ENCODE data around the gene FBXO42. TPM values are rescaled to one million over a fixed set of nuclear protein-coding genes. Genes with fewer than 3 reads are reported as not detected.

FBXO42 gene
- total and polyA plus RNA-seq, 9 of the 15 experiments (the other 6 are each of a cell fraction or from before 2014, with no cell fraction given): 7.2 to 24.8 (median 17.4) TPM

DNA sequence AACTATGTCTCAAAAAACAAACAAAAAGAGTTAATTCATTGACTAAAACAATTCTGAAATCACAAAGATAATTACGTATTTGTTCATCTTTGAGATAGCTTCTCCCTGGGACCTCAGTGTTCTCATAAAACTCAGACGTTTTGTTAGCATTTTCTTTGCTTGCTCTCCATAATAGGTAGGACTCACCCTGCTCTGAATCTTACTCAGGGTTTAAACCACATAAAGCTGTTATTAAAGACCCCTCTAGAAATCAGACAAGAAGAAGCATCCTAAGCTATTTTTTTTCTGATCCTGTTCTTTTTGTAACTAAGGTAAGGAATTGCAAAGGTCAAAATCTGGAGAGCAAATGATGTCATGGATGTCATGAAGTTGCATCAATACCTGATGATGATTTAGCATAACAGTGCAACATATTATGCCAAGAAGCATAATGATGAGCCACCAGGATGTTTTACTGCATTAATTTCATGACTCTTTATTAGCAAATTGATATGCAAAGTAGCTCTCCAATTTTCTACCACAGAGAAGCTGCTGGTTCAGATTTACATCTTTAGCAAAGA lies 2.4 kb downstream of the FBXO42 start (continued):
- TF ChIP-seq ZNF444 (CRISPR knock-in tag; IDR thresholded peaks at IDR 0.05) (no peak), C11orf30 (IDR thresholded peaks at IDR 0.05; ENCODE audit: low read depth) (peak; percentile 85), POLR3A (IDR thresholded peaks at IDR 0.05; ENCODE audit: borderline replicate concordance, extremely low read depth, insufficient read depth, insufficient read length) (no peak), CTBP1 (IDR thresholded peaks at IDR 0.05; ENCODE audit: borderline replicate concordance) (0 out of 2 replicates have a peak, but pooled peaks have one; percentile 33), ZNF551 (CRISPR knock-in tag; IDR thresholded peaks at IDR 0.05) (no peak), SUPT5H (IDR thresholded peaks at IDR 0.05) (no peak), ZNF77 (CRISPR knock-in tag; IDR thresholded peaks at IDR 0.05) (no peak), TEAD2 (tag; IDR thresholded peaks at IDR 0.05) (no peak), POLR2B (IDR thresholded peaks at IDR 0.05; ENCODE audit: low read depth, partially characterized antibody) (no peak), GABPB2 (CRISPR knock-in tag; conservative IDR thresholded peaks at IDR 0.05) (no peak), RNF2 (IDR thresholded peaks at IDR 0.05) (no peak), SIN3A (IDR thresholded peaks at IDR 0.05; ENCODE audit: borderline replicate concordance in 2 of 2, control insufficient read depth in 1 of 2, low read depth in 2 of 2, low read length in 2 of 2) (no peak)
- TF ChIP-seq, protein P1, sequence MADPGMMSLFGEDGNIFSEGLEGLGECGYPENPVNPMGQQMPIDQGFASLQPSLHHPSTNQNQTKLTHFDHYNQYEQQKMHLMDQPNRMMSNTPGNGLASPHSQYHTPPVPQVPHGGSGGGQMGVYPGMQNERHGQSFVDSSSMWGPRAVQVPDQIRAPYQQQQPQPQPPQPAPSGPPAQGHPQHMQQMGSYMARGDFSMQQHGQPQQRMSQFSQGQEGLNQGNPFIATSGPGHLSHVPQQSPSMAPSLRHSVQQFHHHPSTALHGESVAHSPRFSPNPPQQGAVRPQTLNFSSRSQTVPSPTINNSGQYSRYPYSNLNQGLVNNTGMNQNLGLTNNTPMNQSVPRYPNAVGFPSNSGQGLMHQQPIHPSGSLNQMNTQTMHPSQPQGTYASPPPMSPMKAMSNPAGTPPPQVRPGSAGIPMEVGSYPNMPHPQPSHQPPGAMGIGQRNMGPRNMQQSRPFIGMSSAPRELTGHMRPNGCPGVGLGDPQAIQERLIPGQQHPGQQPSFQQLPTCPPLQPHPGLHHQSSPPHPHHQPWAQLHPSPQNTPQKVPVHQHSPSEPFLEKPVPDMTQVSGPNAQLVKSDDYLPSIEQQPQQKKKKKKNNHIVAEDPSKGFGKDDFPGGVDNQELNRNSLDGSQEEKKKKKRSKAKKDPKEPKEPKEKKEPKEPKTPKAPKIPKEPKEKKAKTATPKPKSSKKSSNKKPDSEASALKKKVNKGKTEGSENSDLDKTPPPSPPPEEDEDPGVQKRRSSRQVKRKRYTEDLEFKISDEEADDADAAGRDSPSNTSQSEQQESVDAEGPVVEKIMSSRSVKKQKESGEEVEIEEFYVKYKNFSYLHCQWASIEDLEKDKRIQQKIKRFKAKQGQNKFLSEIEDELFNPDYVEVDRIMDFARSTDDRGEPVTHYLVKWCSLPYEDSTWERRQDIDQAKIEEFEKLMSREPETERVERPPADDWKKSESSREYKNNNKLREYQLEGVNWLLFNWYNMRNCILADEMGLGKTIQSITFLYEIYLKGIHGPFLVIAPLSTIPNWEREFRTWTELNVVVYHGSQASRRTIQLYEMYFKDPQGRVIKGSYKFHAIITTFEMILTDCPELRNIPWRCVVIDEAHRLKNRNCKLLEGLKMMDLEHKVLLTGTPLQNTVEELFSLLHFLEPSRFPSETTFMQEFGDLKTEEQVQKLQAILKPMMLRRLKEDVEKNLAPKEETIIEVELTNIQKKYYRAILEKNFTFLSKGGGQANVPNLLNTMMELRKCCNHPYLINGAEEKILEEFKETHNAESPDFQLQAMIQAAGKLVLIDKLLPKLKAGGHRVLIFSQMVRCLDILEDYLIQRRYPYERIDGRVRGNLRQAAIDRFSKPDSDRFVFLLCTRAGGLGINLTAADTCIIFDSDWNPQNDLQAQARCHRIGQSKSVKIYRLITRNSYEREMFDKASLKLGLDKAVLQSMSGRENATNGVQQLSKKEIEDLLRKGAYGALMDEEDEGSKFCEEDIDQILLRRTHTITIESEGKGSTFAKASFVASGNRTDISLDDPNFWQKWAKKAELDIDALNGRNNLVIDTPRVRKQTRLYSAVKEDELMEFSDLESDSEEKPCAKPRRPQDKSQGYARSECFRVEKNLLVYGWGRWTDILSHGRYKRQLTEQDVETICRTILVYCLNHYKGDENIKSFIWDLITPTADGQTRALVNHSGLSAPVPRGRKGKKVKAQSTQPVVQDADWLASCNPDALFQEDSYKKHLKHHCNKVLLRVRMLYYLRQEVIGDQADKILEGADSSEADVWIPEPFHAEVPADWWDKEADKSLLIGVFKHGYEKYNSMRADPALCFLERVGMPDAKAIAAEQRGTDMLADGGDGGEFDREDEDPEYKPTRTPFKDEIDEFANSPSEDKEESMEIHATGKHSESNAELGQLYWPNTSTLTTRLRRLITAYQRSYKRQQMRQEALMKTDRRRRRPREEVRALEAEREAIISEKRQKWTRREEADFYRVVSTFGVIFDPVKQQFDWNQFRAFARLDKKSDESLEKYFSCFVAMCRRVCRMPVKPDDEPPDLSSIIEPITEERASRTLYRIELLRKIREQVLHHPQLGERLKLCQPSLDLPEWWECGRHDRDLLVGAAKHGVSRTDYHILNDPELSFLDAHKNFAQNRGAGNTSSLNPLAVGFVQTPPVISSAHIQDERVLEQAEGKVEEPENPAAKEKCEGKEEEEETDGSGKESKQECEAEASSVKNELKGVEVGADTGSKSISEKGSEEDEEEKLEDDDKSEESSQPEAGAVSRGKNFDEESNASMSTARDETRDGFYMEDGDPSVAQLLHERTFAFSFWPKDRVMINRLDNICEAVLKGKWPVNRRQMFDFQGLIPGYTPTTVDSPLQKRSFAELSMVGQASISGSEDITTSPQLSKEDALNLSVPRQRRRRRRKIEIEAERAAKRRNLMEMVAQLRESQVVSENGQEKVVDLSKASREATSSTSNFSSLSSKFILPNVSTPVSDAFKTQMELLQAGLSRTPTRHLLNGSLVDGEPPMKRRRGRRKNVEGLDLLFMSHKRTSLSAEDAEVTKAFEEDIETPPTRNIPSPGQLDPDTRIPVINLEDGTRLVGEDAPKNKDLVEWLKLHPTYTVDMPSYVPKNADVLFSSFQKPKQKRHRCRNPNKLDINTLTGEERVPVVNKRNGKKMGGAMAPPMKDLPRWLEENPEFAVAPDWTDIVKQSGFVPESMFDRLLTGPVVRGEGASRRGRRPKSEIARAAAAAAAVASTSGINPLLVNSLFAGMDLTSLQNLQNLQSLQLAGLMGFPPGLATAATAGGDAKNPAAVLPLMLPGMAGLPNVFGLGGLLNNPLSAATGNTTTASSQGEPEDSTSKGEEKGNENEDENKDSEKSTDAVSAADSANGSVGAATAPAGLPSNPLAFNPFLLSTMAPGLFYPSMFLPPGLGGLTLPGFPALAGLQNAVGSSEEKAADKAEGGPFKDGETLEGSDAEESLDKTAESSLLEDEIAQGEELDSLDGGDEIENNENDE (IDR thresholded peaks at IDR 0.05; ENCODE audit: low read depth, low read length): no peak
- TF ChIP-seq, protein P2, sequence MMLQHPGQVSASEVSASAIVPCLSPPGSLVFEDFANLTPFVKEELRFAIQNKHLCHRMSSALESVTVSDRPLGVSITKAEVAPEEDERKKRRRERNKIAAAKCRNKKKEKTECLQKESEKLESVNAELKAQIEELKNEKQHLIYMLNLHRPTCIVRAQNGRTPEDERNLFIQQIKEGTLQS (IDR thresholded peaks at IDR 0.05): peak; percentile 97
- TF ChIP-seq, protein P2 (CRISPR knock-in tag; conservative IDR thresholded peaks at IDR 0.05): no peak
- TF ChIP-seq, protein P3, sequence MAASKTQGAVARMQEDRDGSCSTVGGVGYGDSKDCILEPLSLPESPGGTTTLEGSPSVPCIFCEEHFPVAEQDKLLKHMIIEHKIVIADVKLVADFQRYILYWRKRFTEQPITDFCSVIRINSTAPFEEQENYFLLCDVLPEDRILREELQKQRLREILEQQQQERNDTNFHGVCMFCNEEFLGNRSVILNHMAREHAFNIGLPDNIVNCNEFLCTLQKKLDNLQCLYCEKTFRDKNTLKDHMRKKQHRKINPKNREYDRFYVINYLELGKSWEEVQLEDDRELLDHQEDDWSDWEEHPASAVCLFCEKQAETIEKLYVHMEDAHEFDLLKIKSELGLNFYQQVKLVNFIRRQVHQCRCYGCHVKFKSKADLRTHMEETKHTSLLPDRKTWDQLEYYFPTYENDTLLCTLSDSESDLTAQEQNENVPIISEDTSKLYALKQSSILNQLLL (CRISPR knock-in tag; IDR thresholded peaks at IDR 0.05; ENCODE audit: borderline replicate concordance): no peak

All from K562 (cell line).